Gastrocnemius medialis (tissue), 4 donors: ENCODE results near the gene TTLL1.

Experiments
- POLR2A ChIP-seq, 2 donors: fragments of 450-650 bp; IDR thresholded peaks; one replicate each; pipeline ENCODE4 v1.6.1; 2017; ENCODE audit warnings: antibody characterized with exemption in 2 of 2, mild to moderate bottlenecking in 2 of 2, moderate library complexity in 2 of 2
- TF ChIP-seq, protein P1 (sequence below), 5 experiments: fragments of 450-650 bp in 3 of 5; fragments of 200-600 bp in 2 of 5; sonication (generic) in 2 of 5; IDR thresholded peaks in 4 of 5; conservative IDR thresholded peaks in 1 of 5; 1 replicate in 4 of 5; 2 replicates in 1 of 5; pipeline ENCODE4 v1.5.1; 2016 to 2019; ENCODE audit warnings: antibody characterized with exemption in 5 of 5, mild to moderate bottlenecking in 3 of 5, moderate library complexity in 3 of 5

DNA sequence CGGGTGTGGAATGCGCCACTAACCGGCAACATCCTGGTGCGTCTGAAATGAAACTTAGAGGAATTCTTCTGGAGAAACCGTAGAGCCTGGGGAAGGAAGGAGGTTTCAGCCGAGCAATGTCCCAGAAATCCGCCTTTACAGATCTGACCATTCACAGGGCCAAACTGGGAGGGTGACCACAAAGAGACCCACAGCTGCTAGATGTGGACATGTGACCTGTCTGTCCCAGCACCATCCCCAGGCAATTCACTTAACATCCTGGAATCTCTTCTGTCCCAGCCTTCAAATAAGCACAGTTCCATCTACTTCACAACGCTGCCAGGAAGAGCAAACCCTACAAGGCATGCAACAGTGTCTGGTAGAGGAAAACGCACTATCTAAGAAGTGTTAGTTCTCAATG is 44.2 kb upstream of the TTLL1 start:
- TF ChIP-seq, protein P1, sequence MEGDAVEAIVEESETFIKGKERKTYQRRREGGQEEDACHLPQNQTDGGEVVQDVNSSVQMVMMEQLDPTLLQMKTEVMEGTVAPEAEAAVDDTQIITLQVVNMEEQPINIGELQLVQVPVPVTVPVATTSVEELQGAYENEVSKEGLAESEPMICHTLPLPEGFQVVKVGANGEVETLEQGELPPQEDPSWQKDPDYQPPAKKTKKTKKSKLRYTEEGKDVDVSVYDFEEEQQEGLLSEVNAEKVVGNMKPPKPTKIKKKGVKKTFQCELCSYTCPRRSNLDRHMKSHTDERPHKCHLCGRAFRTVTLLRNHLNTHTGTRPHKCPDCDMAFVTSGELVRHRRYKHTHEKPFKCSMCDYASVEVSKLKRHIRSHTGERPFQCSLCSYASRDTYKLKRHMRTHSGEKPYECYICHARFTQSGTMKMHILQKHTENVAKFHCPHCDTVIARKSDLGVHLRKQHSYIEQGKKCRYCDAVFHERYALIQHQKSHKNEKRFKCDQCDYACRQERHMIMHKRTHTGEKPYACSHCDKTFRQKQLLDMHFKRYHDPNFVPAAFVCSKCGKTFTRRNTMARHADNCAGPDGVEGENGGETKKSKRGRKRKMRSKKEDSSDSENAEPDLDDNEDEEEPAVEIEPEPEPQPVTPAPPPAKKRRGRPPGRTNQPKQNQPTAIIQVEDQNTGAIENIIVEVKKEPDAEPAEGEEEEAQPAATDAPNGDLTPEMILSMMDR (IDR thresholded peaks at IDR 0.05 in 4 of 5, conservative IDR thresholded peaks at IDR 0.05 in 1 of 5): no peak
- TF ChIP-seq POLR2A (IDR thresholded peaks at IDR 0.05): no peak
